Stimulated activated CD4-positive, alpha-beta T cell treated with anti-CD3 and anti-CD28 coated beads, Interleukin-4, amount 100 ng/mL, for 48 hours (primary cell): Measurements from ENCODE around the gene GLP1R.
"Not testable (repeated sequence)": the region's sequence is repeated elsewhere in the genome, so short reads cannot be mapped to it uniquely, and the experiment has no call there.

Experiments
- DNase-seq, 2 donors: peaks; one replicate each; pipeline ENCODE4 v3.0.0-alpha.2; 2020; ENCODE audit warnings: low read depth in 2 of 2

Gene GLP1R

DNA sequence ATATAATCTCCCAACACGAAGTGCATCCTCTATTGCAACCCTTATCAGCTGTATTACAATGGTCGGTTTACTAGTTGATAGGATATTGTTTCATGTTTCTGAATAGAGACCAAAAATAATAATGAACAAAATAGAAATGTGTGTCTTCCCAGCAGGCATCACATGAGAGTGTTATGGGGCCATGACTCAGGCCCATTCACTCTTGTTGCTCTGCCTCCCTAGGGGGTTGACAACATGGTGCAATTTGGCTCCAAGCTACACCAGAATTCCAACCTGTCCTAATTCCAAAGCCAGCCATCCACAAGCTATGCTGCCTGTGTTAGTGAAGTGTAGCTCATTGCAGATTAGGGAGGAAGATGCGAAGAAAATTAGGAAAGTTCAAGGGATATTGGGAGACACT, 79.5 kb downstream of the GLP1R start:
- no peak for DNase-seq

DNA sequence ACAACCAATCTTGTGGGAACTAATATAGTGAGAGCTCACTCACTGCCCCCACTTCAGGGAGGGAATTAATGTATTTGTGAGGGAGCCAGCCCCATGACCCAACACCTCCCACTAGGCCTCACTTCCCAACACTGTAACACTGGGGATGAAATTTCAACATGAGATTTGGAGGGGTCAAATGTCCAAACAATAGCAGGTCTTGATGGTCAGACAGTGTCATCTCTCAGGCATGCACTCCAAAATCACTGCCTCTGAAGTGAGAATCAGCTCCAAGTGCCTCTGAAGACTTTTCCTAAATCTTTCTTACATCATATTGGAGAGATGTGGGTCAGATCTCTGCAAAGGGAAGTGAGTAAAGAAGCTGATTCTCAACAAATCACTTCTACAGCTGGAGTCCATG, 80.3 kb downstream of the GLP1R start:
- no peak for DNase-seq

DNA sequence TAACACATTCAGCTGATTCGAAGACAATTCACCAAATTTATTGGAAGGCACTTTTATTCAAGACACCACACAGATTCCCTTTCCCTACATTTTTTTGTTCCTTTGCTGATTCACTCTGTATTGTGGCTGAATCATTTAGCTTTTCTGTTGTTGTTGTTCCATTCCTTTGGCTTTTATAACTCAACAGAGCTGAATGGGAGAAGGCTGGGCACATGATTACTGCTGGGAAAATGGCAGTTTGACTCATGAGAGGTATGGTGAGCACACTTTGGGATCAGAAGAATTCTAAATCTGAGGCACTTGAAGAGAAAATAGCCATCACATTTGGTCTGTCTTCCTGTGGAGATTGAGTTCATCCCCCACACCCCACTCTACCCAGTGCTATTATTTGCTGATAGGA, 82.1 kb downstream of the GLP1R start:
- no peak for DNase-seq

DNA sequence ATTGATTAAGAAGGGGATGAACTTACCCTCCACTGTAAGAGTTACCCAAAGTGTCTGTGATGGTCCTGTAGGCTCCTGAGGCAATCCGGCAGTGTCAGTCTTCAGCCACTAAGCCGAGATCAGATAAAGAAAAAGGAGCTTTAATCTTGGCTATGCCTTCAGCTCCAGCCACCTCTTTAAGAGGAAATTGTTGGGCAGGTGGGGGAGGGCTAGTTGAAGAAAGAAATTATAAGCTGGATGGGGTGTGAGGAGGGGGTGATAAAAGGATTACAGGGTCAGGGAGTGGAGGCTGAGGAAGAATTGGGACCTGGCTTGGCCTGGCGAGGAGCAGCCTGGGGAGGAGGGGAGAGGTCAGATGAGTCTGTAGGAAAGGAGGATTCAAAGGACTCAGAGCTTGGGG, 86.2 kb downstream of the GLP1R start:
- not testable (repeated sequence) for DNase-seq

DNA sequence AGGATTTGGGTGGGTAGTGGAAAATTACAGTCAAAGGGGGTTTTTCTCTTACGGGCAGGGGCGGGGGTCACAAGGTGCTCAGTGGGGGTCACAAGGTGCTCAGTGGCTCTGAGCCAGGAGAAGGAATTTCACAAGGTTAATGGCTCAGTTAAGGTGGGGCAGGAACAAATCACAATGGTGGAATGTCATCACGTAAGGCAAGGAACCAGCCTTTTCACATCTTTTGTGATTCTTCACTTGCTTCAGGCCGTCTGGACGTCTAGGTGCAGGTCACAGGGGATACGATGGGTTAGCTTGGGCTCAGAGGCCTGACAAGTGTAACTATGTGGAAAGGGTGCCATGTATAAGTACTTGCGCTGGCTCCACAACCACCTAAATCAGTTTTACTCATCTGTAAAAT, 87.6 kb downstream of the GLP1R start:
- DNase-seq, result not testable (repeated sequence)

DNA sequence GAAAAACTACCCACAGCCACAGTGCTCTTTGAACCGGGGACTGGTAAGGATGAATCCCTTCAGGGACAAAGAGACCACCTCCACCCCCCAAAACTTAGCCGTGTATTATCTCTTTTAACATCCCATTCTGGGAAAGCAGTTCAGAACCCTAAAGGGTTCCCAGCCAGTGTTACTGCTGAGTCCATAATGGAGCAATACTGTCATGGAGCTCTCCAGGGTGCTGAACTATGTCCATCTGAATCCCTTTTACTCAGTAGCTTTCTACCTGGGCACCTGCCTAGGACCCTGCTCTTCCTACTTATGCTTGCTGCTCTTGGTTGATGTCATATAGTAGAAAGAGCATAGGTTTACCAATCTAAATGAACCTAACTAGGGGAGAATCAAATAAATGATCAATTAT, 88.7 kb downstream of the GLP1R start:
- DNase-seq, result peak; percentile 12 to 35
